Fibroblast of skin of right quadriceps (primary cell): Measurements from ENCODE around the gene MAML3.

ENCODE experiments used
- DNase-seq: peaks from one replicate; pipeline ENCODE4 v3.0.0-alpha.2; 2013

The MAML3 gene

DNA sequence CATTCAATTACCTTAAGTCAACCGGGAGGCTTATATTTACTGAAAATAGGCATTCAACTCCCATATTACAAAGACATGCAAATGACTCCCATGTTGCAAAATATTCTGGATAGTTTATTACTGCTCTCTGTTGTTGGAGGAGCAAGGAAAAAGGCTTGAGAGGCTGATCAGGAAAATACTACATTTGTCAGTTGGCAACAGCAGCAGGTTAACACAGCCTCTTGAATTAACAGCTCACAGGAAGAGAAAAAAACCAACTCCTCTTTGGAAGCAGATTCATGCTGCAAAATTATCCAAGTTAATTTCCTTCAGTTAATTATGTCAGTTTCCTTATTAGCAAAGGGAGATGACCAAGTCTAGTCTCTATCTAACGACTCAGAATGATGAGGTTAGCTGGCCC, 238.9 kb downstream of the MAML3 start:
- no peak for DNase-seq

GRCh38 chr4:139913995-139914598, 239.9 kb downstream of the MAML3 start:
- peak; percentile 86 for DNase-seq

DNA sequence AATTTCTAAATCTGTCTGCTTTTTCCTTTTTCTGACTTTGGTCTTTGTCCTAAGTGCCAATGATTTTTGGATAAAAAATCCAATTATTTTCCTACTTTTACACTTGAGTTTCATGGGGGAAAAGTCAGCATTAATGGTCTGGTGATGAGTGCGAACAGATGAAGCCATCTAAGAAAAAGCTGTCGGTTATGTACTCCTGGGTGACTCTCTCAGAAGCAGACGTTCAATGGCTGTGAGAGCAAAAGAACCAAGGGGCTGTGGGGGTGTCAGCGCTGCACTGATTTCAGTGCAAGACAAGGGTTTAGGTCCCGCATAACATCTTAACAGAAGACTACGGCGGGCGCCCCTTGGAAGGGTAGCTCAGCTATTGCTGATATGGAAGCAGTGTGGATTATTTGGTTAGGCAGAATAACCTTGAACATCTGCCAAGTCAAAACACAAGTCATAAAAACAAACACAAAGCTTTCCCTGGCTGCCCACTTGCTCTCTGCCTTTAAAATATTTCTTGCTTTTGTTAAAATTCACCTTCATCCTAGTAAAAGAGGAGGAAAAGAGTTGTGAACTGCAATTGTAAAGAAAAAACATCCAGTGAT, 240.5 kb downstream of the MAML3 start:
- DNase-seq, result peak; percentile 32

- peak; percentile 56 for DNase-seq
These were observed 241.5 kb downstream of the MAML3 start for GRCh38 chr4:139912445-139912844.

- no peak for DNase-seq
These were observed 243.9 kb downstream of the MAML3 start for GRCh38 chr4:139910106-139910505.

DNA sequence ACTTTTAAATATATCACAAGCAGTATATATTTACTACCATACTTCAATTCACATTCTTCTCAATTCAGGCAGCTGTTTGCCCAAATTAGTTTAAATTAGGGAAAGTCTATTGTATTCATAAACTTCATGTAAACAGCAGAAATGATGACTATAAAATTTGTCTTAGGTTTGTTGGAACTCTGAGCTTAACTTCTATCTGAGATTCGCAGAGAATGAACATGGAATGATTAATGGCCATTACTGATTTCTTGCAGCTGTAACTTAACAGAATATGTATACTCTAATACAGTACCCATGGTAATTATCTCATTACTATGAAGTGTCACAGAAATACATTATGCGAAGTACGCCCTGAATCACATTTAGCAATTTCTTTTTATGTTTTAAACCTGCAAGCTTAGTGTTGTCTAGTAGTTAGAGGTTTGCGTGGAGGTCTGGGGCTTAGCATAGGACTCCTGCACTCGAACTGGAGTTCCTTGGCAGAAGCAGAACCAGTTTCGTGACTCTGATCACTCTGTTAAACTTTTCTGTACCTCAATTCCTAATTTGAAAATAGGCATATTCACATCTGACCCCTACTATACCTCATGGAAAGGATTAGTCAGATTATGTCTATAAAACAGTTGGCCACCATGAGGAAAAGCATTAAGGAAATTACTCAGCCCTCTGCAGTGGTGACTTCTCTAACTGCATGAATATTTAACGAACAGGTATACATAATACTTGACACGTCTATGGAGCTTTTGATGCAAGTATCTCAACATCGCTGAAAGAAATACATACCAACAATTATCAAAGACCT, 245.1 kb downstream of the MAML3 start:
- DNase-seq, result no peak

DNA sequence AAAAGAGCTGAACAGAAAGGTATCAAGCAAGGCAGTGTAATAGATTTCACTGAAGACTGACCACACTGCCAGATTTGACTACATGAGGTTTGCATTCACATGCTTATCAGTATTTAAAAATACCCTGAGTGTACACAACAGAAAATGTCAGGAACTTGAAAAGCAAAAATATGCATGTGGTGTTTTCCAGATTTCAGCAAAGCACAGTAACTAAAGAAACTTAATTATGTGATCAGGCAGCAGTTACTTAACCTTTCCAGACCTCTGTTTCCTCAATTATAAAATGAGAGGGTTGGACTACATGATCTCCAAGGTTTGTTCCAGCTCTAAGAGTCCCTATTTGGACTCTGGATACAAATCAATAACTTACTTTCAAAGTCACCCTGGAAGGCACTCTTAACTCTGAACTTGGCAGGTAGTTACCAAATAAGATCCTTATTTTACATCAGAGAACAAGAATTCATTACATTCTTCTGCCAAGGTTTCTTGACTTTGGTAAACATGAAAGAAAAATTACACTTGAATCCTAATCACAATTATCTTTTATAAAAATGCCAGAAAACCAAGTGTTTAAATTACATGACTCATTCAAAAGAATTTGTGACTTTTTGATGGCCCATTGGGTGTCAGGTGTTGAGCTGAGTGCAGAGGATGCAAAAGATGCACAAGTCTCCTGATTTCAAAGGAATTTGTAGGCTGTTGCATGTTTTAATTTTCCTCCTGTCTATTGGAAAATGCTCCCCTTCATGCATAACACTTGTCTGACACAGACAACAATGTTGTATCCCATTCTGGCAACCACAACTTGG, 246.8 kb downstream of the MAML3 start:
- no peak for DNase-seq

- no peak for DNase-seq
These were observed 248.5 kb downstream of the MAML3 start for GRCh38 chr4:139905489-139905888.

GRCh38 chr4:139904406-139904805, 249.6 kb downstream of the MAML3 start:
- no peak for DNase-seq

- no peak for DNase-seq
These were observed 250.1 kb downstream of the MAML3 start for GRCh38 chr4:139903845-139904244.

DNA sequence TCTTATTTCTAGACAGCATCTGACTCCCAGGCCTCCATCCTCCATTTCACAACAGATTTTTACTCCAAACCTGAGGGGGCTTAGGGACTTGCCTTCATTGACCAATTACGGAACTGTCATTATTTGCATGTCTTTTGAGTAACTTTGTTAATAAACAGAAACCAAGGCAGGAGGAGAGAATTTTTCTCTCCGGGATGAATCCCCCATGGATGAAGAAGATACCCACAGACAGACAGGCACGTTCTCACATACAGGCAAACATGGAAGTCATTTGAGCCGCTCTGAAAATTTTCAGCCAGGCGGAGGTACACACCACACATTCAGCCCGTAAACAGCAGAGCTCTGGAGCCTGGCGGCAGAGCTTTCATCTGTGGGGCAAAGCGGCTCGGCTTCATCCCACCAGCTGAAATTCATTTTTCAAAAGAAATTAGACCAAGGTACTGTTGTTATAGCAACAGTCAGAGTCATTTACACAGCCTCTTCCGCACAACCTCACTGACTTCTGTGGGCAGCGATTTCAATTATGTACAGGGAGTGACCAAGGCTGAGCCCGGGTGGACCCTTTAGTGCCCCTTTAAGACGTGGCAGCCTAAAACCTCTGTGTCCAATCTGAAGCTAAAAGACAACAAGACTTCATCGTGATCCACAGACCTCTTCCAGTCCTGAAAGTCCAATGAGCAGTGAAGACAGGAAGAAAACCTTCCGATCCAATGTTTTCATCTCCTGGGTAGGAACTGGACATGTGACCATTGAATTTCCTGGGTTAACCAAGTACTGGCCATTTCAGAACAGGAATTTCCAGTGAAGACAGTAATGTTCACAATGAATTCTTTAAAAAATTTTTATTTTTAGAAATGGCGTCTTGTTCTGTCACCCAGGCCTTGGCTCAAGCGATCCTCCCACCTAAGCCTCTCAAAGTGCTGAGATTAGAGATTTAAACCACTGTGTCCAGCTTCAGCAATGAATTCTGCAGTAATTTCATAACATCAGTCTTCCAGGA, 251.4 kb downstream of the MAML3 start:
- DNase-seq, result peak; percentile 34

GRCh38 chr4:139901531-139902320, 252.3 kb downstream of the MAML3 start:
- DNase-seq, result peak; percentile 54

- DNase-seq, result peak; percentile 35
These were observed 253.0 kb downstream of the MAML3 start for GRCh38 chr4:139900964-139901376.

- no peak for DNase-seq
These were observed 254.6 kb downstream of the MAML3 start for GRCh38 chr4:139899346-139899745.

GRCh38 chr4:139898293-139898692, 255.7 kb downstream of the MAML3 start:
- no peak for DNase-seq

DNA sequence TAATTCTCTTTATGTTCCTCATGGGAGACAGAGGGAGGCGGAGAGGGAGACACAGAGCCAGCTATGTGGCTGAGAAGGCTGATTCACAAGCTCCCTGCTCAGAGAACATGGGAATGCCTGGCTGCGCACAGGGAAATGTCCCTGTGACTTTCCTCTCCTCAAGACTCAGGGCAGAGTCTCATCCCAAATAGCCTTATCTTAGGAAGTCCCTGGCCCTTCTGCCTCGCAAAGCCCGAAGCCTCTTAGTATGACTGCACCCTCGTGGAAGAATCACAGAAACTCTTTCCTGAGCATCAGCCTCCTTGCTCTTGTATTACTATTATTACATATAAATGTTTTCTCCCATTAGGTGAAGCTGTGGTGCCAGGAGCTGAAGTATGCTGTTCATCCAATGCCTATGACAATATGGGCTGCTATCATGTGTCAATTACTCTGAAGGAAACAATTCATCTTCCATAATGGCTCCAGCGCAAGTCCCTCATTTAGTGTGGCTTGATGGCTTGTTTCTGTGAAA, 257.8 kb downstream of the MAML3 start:
- no peak for DNase-seq

- no peak for DNase-seq
These were observed 260.2 kb downstream of the MAML3 start for GRCh38 chr4:139893801-139894200.

DNA sequence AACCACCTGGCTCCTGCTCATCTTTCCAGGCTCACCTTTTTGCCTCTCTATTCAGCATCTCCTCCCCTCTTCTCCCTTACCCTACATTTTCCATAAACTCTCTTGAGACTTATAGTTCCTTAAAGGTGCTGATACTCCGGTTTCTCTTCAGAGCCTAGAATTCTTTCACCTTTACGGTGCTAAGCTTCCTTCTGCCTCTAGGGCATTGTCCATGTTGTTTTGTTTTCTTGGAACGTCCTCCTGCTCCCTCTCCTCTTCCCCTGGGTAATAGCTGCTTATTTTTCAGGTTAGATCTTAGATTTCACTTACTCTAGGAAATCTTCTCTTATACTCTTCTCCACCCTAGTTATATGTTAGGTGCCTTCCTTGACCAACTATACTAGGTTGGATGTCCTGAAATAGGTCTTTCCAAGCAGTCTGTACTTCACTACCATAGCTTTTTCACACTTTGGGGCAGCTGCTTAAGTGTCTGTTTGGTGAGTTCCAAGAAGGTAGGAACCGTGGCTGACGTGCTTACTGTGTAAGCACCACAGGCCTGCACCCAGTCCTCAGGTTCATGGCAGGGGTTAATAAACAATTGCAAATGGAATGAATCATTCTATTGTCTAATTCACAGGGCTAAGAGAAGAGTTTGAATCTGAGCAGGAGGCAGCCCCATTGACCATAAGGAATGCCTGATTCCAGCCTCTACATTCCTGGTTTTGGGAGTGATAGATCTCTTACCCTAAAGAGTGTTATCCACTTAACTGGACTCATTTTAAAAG, 260.8 kb downstream of the MAML3 start:
- DNase-seq, result no peak

DNA sequence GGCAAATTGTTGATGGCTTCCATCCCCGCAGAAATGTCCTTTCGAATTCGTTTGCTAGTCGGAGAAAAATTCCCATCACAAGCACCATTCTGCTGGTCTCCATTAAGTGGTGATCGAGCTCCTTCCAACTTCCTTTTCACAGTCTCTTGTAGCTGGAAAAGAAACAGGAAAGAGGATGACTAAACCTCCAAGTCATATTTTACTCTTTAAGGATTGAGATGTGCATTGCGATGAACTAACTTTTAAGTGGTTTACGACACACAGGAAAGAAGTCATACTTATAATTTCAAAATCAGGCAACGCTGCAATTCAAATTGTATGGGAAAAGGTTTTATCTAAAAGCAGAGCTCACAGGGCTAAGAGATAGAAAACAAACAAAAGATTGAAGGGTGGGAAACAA, 263.2 kb downstream of the MAML3 start:
- peak; percentile 76 for DNase-seq

DNA sequence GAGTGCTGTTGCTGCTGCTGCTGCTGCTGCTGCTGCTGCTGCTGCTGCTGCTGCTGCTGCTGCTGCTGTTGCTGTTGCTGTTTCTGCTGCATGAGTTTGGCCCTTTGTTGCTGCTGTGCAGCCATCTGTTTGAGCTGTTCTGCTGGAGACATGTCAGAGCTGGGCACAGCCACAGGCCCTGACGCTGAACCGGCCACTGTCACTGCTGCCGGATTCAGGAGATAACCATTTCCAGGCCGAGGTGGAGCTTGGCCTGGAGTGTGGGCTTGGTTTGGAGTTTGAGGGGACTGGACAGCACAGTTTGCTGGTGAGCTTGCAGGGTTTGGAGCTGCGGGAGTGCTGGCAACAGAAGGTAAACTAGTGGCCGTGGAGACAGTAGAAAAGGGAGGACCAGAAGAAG, 264.1 kb downstream of the MAML3 start:
- DNase-seq, result no peak
